AG08395 (cell line): ENCODE data around the gene GTSF1L.
"Not testable (repeated sequence)": the region's sequence is repeated elsewhere in the genome, so short reads cannot be mapped to it uniquely, and the experiment has no call there.

Experiments
- DNase-seq: peaks from one replicate; pipeline ENCODE4 v3.0.0; 2012; ENCODE audit warnings: mixed read lengths, low spot score

GTSF1L gene

GRCh38 chr20:43726811-43727338 is at the start of gene GTSF1L:
Gene GTSF1L (minus strand): TSS chr20:43727002. CDS start chr20:43726694, 308 bp downstream.
- no peak for DNase-seq

GRCh38 chr20:43774754-43775153 is 48.0 kb upstream of the GTSF1L start:
- DNase-seq: no peak

GRCh38 chr20:43771503-43772190 is 44.8 kb upstream of the GTSF1L start:
- DNase-seq: no peak

- DNase-seq: no peak
Measured at GRCh38 chr20:43770342-43770741, 43.5 kb upstream of the GTSF1L start.

- DNase-seq: peak; percentile 85
Measured at GRCh38 chr20:43767686-43768474, 41.1 kb upstream of the GTSF1L start.

GRCh38 chr20:43766917-43767316 is 40.1 kb upstream of the GTSF1L start:
- DNase-seq: no peak

GRCh38 chr20:43766385-43766784 is 39.6 kb upstream of the GTSF1L start:
- no peak for DNase-seq

- no peak for DNase-seq
Measured at GRCh38 chr20:43765916-43766315, 39.1 kb upstream of the GTSF1L start.

- DNase-seq: no peak
Measured at GRCh38 chr20:43762911-43763310, 36.1 kb upstream of the GTSF1L start.

GRCh38 chr20:43761386-43762340 is 34.9 kb upstream of the GTSF1L start:
- DNase-seq: peak; percentile 33

- not testable (repeated sequence) for DNase-seq
Measured at GRCh38 chr20:43757888-43758287, 31.1 kb upstream of the GTSF1L start.

GRCh38 chr20:43755851-43756250 is 29.0 kb upstream of the GTSF1L start:
- peak; percentile 58 for DNase-seq

GRCh38 chr20:43755390-43755789 is 28.6 kb upstream of the GTSF1L start:
- DNase-seq: peak; percentile 63

GRCh38 chr20:43752561-43753301 is 25.9 kb upstream of the GTSF1L start:
- DNase-seq: peak; percentile 85

GRCh38 chr20:43752051-43752360 is 25.2 kb upstream of the GTSF1L start:
- DNase-seq: no peak

GRCh38 chr20:43751167-43752050 is 24.6 kb upstream of the GTSF1L start:
- peak; percentile 47 for DNase-seq

GRCh38 chr20:43750774-43751166 is 24.0 kb upstream of the GTSF1L start:
- no peak for DNase-seq

- peak; percentile 88 for DNase-seq
Measured at GRCh38 chr20:43749734-43750294, 23.0 kb upstream of the GTSF1L start.

- no peak for DNase-seq
Measured at GRCh38 chr20:43748274-43748673, 21.5 kb upstream of the GTSF1L start.
